ENCODE data around the gene SLC26A2. TPM values are rescaled to one million over a fixed set of nuclear protein-coding genes. Genes with fewer than 3 reads are reported as not detected.

SLC26A2 gene
- total and polyA plus RNA-seq, 4 donors = 0.43 to 6.1 (median 1.6) TPM

DNA sequence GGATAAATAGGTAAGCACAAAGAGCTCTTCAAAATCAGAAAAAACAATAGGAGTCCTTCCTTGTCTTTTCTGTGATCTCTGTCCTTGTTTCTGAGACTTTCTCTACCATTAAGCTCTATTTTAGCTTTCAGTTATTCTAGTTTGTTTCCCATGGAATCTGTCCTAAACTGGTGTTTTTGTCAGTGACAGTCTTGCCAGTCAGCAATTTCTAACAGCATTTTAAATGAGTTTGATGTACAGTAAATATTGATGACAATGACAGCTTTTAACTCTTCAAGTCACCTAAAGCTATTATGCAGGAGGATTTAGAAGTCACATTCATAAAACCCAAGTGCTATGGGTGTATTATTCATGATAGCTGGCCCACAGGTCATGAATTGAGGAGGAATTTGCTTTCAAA, 21.9 kb downstream of the SLC26A2 start:
- Histone ChIP-seq H3K27ac (ENCODE audit: low read depth in 1 of 2, low read length in 2 of 2) (no peak overlapping the region), H3K9me3 (ENCODE audit: control insufficient read depth in 4 of 4, low read length in 3 of 4) (no peaks in the 10 kb centered on the region), H3K4me1 (ENCODE audit: control insufficient read depth in 4 of 4, insufficient read depth in 4 of 4, low read length in 3 of 4) (no peaks in the 10 kb centered on the region), H3K9ac (ENCODE audit: low read depth in 1 of 2, low read length in 2 of 2) (no peak overlapping the region), H3K27me3 (ENCODE audit: control insufficient read depth in 4 of 4, insufficient read depth in 4 of 4, low read length in 3 of 4) (no peaks in the 10 kb centered on the region), H3K4me3 (ENCODE audit: low read depth in 1 of 3, low read length in 3 of 3) (no peak overlapping the region), H3K36me3 (ENCODE audit: control insufficient read depth in 4 of 4, insufficient read depth in 3 of 4, low read depth in 1 of 4, low read length in 3 of 4) (no peaks in the 10 kb centered on the region)
- no peak for TF ChIP-seq FOXA1 (IDR thresholded peaks at IDR 0.05)
- DNase-seq (ENCODE audit: low spot score) = no peak

DNA sequence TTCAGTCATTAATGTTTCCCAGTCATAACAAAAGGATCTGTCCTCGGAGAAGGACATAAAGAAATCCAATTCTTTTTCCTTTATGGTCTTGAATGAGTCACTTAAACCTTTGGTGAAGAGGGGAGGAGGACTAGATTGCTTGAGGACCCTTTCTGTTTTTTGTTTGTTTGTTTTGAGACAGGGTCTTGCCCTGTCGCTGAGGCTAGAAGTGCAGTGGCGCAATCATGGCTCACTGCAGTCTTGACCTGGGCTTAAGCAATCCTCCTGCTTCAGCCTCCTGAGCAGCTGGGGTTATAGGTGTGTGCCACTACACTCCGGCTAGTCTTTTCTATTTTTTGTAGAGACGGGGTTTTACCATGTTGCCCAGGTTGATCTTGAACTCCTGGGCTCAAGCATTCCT, 27.6 kb downstream of the SLC26A2 start:
- 83% methylated on average over 5 of the region's 5 CpGs for WGBS
- no peak for DNase-seq (ENCODE audit: low spot score)
- TF ChIP-seq TAF1 (conservative IDR thresholded peaks at IDR 0.05) (no peak), EGR1 (IDR thresholded peaks at IDR 0.05; ENCODE audit: low read depth in 2 of 2) (no peak), RAD21 (IDR thresholded peaks at IDR 0.05) (no peak), FOXA2 (IDR thresholded peaks at IDR 0.05) (no peak), GABPA (IDR thresholded peaks at IDR 0.05 in 1 of 2, conservative IDR thresholded peaks at IDR 0.05 in 1 of 2) (no peak), HNF4A (conservative IDR thresholded peaks at IDR 0.05) (no peak), FOXA1 (IDR thresholded peaks at IDR 0.05) (no peak), JUND (IDR thresholded peaks at IDR 0.05) (no peak), YY1 (IDR thresholded peaks at IDR 0.05) (no peak), SP1 (IDR thresholded peaks at IDR 0.05) (no peak), HNF4G (IDR thresholded peaks at IDR 0.05) (no peak), NR2F2 (IDR thresholded peaks at IDR 0.05) (no peak), RXRA (IDR thresholded peaks at IDR 0.05) (no peak)
- TF ChIP-seq, protein P1, sequence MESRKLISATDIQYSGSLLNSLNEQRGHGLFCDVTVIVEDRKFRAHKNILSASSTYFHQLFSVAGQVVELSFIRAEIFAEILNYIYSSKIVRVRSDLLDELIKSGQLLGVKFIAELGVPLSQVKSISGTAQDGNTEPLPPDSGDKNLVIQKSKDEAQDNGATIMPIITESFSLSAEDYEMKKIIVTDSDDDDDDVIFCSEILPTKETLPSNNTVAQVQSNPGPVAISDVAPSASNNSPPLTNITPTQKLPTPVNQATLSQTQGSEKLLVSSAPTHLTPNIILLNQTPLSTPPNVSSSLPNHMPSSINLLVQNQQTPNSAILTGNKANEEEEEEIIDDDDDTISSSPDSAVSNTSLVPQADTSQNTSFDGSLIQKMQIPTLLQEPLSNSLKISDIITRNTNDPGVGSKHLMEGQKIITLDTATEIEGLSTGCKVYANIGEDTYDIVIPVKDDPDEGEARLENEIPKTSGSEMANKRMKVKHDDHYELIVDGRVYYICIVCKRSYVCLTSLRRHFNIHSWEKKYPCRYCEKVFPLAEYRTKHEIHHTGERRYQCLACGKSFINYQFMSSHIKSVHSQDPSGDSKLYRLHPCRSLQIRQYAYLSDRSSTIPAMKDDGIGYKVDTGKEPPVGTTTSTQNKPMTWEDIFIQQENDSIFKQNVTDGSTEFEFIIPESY (IDR thresholded peaks at IDR 0.05) = no peak
- TF ChIP-seq, protein P2, sequence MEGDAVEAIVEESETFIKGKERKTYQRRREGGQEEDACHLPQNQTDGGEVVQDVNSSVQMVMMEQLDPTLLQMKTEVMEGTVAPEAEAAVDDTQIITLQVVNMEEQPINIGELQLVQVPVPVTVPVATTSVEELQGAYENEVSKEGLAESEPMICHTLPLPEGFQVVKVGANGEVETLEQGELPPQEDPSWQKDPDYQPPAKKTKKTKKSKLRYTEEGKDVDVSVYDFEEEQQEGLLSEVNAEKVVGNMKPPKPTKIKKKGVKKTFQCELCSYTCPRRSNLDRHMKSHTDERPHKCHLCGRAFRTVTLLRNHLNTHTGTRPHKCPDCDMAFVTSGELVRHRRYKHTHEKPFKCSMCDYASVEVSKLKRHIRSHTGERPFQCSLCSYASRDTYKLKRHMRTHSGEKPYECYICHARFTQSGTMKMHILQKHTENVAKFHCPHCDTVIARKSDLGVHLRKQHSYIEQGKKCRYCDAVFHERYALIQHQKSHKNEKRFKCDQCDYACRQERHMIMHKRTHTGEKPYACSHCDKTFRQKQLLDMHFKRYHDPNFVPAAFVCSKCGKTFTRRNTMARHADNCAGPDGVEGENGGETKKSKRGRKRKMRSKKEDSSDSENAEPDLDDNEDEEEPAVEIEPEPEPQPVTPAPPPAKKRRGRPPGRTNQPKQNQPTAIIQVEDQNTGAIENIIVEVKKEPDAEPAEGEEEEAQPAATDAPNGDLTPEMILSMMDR (IDR thresholded peaks at IDR 0.05; ENCODE audit: low read depth, low read length, missing input control) = no peak
- TF ChIP-seq, protein P3, sequence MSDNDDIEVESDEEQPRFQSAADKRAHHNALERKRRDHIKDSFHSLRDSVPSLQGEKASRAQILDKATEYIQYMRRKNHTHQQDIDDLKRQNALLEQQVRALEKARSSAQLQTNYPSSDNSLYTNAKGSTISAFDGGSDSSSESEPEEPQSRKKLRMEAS (IDR thresholded peaks at IDR 0.05) = no peak
- TF ChIP-seq, protein P4, sequence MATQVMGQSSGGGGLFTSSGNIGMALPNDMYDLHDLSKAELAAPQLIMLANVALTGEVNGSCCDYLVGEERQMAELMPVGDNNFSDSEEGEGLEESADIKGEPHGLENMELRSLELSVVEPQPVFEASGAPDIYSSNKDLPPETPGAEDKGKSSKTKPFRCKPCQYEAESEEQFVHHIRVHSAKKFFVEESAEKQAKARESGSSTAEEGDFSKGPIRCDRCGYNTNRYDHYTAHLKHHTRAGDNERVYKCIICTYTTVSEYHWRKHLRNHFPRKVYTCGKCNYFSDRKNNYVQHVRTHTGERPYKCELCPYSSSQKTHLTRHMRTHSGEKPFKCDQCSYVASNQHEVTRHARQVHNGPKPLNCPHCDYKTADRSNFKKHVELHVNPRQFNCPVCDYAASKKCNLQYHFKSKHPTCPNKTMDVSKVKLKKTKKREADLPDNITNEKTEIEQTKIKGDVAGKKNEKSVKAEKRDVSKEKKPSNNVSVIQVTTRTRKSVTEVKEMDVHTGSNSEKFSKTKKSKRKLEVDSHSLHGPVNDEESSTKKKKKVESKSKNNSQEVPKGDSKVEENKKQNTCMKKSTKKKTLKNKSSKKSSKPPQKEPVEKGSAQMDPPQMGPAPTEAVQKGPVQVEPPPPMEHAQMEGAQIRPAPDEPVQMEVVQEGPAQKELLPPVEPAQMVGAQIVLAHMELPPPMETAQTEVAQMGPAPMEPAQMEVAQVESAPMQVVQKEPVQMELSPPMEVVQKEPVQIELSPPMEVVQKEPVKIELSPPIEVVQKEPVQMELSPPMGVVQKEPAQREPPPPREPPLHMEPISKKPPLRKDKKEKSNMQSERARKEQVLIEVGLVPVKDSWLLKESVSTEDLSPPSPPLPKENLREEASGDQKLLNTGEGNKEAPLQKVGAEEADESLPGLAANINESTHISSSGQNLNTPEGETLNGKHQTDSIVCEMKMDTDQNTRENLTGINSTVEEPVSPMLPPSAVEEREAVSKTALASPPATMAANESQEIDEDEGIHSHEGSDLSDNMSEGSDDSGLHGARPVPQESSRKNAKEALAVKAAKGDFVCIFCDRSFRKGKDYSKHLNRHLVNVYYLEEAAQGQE (IDR thresholded peaks at IDR 0.05) = no peak
- TF ChIP-seq, protein P5, sequence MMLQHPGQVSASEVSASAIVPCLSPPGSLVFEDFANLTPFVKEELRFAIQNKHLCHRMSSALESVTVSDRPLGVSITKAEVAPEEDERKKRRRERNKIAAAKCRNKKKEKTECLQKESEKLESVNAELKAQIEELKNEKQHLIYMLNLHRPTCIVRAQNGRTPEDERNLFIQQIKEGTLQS (IDR thresholded peaks at IDR 0.05) = no peak
- Histone ChIP-seq H3K4me3 (ENCODE audit: low read depth in 1 of 3, low read length in 3 of 3) (no peak overlapping the region), H3K9me3 (ENCODE audit: control insufficient read depth in 4 of 4, low read length in 3 of 4) (no peaks in the 10 kb centered on the region), H3K27me3 (ENCODE audit: control insufficient read depth in 4 of 4, insufficient read depth in 4 of 4, low read length in 3 of 4) (no peaks in the 10 kb centered on the region), H3K36me3 (ENCODE audit: control insufficient read depth in 4 of 4, insufficient read depth in 3 of 4, low read depth in 1 of 4, low read length in 3 of 4) (no peaks in the 10 kb centered on the region), H3K9ac (ENCODE audit: low read depth in 1 of 2, low read length in 2 of 2) (no peak overlapping the region), H3K27ac (ENCODE audit: low read depth in 1 of 2, low read length in 2 of 2) (no peak overlapping the region), H3K4me1 (ENCODE audit: control insufficient read depth in 4 of 4, insufficient read depth in 4 of 4, low read length in 3 of 4) (no peaks in the 10 kb centered on the region)
